ENCODE data around the gene KLK5.

The KLK5 gene

DNA sequence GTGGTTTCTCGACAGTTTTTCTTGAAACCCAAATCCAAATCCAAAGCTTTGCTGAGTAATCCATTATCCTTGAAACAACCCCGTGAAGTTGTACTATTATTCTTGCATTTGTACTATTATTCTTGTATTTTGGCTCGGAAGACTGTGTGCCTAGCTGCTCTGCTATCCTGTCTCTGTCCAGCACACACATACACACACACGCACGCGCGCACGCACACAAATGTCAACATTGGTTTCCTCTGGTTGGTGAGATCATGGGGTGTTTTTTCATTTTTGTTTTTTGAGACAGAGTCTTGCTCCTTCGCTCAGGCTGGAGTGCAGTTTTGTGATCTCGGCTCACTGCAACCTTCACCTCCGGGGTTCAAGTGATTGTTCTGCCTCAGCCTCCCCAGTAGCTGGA is 26.7 kb downstream of the KLK5 start:
- Histone ChIP-seq H3F3A (ENCODE audit: insufficient read depth, low read length) (no peaks in the 10 kb centered on the region), H3K9me3 (replicated peaks; ENCODE audit: insufficient read depth, low read length) (no peaks in the 10 kb centered on the region), H3K79me2 (ENCODE audit: low read length) (no peaks in the 10 kb centered on the region), H3K4me3 (ENCODE audit: low read length) (no peak overlapping the region), H3K4me1 (ENCODE audit: low read length) (no peaks in the 10 kb centered on the region), H3K27ac (ENCODE audit: low read length) (no peak overlapping the region), H2AFZ (ENCODE audit: low read length) (no peak overlapping the region), H4K20me1 (ENCODE audit: insufficient read depth, low read length) (no peaks in the 10 kb centered on the region), H3K9ac (ENCODE audit: low read length) (no peak overlapping the region), H3K27me3 (replicated peaks; ENCODE audit: insufficient read depth, low read length) (peaks cover 73% of the 10 kb centered on the region), H3K36me3 (replicated peaks; ENCODE audit: insufficient read depth, low read length) (no peaks in the 10 kb centered on the region), H3K9me2 (replicated peaks; ENCODE audit: insufficient read depth, low read length) (no peaks in the 10 kb centered on the region), H3K4me2 (ENCODE audit: low read depth, low read length) (no peak overlapping the region)
- no peak for TF ChIP-seq EZH2 (optimal IDR thresholded peaks at IDR 0.05; ENCODE audit: low read depth, low read length)
- TF ChIP-seq, protein P1, sequence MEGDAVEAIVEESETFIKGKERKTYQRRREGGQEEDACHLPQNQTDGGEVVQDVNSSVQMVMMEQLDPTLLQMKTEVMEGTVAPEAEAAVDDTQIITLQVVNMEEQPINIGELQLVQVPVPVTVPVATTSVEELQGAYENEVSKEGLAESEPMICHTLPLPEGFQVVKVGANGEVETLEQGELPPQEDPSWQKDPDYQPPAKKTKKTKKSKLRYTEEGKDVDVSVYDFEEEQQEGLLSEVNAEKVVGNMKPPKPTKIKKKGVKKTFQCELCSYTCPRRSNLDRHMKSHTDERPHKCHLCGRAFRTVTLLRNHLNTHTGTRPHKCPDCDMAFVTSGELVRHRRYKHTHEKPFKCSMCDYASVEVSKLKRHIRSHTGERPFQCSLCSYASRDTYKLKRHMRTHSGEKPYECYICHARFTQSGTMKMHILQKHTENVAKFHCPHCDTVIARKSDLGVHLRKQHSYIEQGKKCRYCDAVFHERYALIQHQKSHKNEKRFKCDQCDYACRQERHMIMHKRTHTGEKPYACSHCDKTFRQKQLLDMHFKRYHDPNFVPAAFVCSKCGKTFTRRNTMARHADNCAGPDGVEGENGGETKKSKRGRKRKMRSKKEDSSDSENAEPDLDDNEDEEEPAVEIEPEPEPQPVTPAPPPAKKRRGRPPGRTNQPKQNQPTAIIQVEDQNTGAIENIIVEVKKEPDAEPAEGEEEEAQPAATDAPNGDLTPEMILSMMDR (IDR thresholded peaks at IDR 0.05; ENCODE audit: low read length), result no peak
- no peak for TF ChIP-seq EZH2phosphoT487 (IDR thresholded peaks at IDR 0.05; ENCODE audit: low read length)
- no peak for DNase-seq

DNA sequence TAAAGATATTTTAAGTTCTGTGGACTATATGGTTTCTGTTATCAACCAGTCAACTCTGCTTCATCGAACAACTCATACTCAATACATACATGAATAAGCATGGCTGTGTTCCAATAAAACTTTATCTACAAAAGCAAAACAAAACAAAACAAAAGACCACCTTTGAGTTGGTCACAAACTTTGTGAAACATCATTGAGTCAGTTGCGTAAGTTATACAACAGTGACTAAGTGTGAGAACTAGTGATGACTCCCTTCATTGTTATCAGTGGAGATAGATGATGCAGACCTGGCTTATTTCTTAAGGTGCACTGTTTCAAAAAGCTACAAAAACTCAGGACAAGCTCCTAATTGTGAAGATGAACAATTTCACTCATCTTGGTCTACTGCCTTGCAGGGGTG is 27.1 kb downstream of the KLK5 start:
- H3K4me3 ChIP-seq (ENCODE audit: low read length), result no peak overlapping the region
- H3K27ac ChIP-seq (ENCODE audit: low read length), result no peak overlapping the region
- no peaks in the 10 kb centered on the region for H4K20me1 ChIP-seq (ENCODE audit: insufficient read depth, low read length)
- TF ChIP-seq EZH2phosphoT487 (IDR thresholded peaks at IDR 0.05; ENCODE audit: low read length) (no peak), EZH2 (optimal IDR thresholded peaks at IDR 0.05; ENCODE audit: low read depth, low read length) (no peak)
- TF ChIP-seq, protein P1 (IDR thresholded peaks at IDR 0.05; ENCODE audit: low read length), result no peak
- no peaks in the 10 kb centered on the region for H3K9me2 ChIP-seq (replicated peaks; ENCODE audit: insufficient read depth, low read length)
- no peak for DNase-seq
- no peaks in the 10 kb centered on the region for H3K9me3 ChIP-seq (replicated peaks; ENCODE audit: insufficient read depth, low read length)
- H2AFZ ChIP-seq (ENCODE audit: low read length), result no peak overlapping the region
- H3K36me3 ChIP-seq (replicated peaks; ENCODE audit: insufficient read depth, low read length), result no peaks in the 10 kb centered on the region
- H3K9ac ChIP-seq (ENCODE audit: low read length), result no peak overlapping the region
- H3K4me2 ChIP-seq (ENCODE audit: low read depth, low read length), result no peak overlapping the region
- H3K27me3 ChIP-seq (replicated peaks; ENCODE audit: insufficient read depth, low read length), result peaks cover 73% of the 10 kb centered on the region
- H3K79me2 ChIP-seq (ENCODE audit: low read length), result no peaks in the 10 kb centered on the region
- no peaks in the 10 kb centered on the region for H3F3A ChIP-seq (ENCODE audit: insufficient read depth, low read length)
- no peaks in the 10 kb centered on the region for H3K4me1 ChIP-seq (ENCODE audit: low read length)

DNA sequence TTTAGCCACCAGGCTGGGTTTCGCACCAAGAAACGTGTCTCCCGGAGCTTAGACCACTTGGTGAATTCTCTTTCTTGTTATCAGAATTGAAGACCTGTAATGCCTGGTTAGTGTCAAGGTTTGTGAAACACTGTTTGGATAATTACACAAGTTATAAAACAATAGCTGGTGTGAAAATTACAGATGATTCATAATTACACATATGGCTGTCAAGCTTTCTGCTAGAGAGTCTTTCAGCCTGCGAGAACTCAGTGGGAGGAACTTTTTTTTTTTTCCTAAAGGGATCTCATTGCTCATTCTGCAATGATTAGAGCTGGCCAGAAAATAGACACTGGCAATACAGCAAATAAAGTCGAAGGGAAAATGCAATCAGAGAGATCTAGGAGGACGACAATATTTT is 28.3 kb downstream of the KLK5 start:
- H3F3A ChIP-seq (ENCODE audit: insufficient read depth, low read length), result no peaks in the 10 kb centered on the region
- H3K79me2 ChIP-seq (ENCODE audit: low read length), result no peaks in the 10 kb centered on the region
- no peaks in the 10 kb centered on the region for H3K4me1 ChIP-seq (ENCODE audit: low read length)
- no peak overlapping the region for H3K27ac ChIP-seq (ENCODE audit: low read length)
- H3K9ac ChIP-seq (ENCODE audit: low read length), result no peak overlapping the region
- no peaks in the 10 kb centered on the region for H3K9me3 ChIP-seq (replicated peaks; ENCODE audit: insufficient read depth, low read length)
- H3K27me3 ChIP-seq (replicated peaks; ENCODE audit: insufficient read depth, low read length), result peaks cover 76% of the 10 kb centered on the region
- H3K36me3 ChIP-seq (replicated peaks; ENCODE audit: insufficient read depth, low read length), result no peaks in the 10 kb centered on the region
- TF ChIP-seq, protein P1 (IDR thresholded peaks at IDR 0.05; ENCODE audit: low read length), result no peak
- TF ChIP-seq EZH2phosphoT487 (IDR thresholded peaks at IDR 0.05; ENCODE audit: low read length) (no peak), EZH2 (optimal IDR thresholded peaks at IDR 0.05; ENCODE audit: low read depth, low read length) (no peak)
- no peaks in the 10 kb centered on the region for H3K9me2 ChIP-seq (replicated peaks; ENCODE audit: insufficient read depth, low read length)
- H3K4me3 ChIP-seq (ENCODE audit: low read length), result no peak overlapping the region
- H2AFZ ChIP-seq (ENCODE audit: low read length), result no peak overlapping the region
- no peak for DNase-seq
- H3K4me2 ChIP-seq (ENCODE audit: low read depth, low read length), result no peak overlapping the region
- H4K20me1 ChIP-seq (ENCODE audit: insufficient read depth, low read length), result no peaks in the 10 kb centered on the region

Data from MM.1S (cell line).